Activated CD4-positive, alpha-beta T cell treated with anti-CD3 and anti-CD28 coated beads, Interleukin-10, Interleukin-2, amounts not matched to agents 100 ng/mL and 50 ng/mL, durations not matched to agents 16 hours and 8 hours (primary cell): Measurements from ENCODE around the gene KRTAP5-1.

Source experiments
- DNase-seq: peaks from one replicate; pipeline ENCODE4 v3.0.0-alpha.2; 2020

Gene KRTAP5-1

GRCh38 chr11:1558775-1559110, 26.3 kb downstream of the KRTAP5-1 start:
- no peak for DNase-seq

GRCh38 chr11:1557904-1558774, 26.9 kb downstream of the KRTAP5-1 start:
- no peak for DNase-seq

- no peak for DNase-seq
Observed at GRCh38 chr11:1557051-1557884, 27.8 kb downstream of the KRTAP5-1 start.

- no peak for DNase-seq
Observed at GRCh38 chr11:1556278-1556902, 28.7 kb downstream of the KRTAP5-1 start.

GRCh38 chr11:1555713-1556153, 29.4 kb downstream of the KRTAP5-1 start:
- DNase-seq, result no peak

- DNase-seq, result no peak
Observed at GRCh38 chr11:1554981-1555712, 29.9 kb downstream of the KRTAP5-1 start.

GRCh38 chr11:1553808-1554594, 31.1 kb downstream of the KRTAP5-1 start:
- DNase-seq, result no peak

- no peak for DNase-seq
Observed at GRCh38 chr11:1549338-1550330, 35.4 kb downstream of the KRTAP5-1 start.

GRCh38 chr11:1548221-1549070, 36.6 kb downstream of the KRTAP5-1 start:
- no peak for DNase-seq

- DNase-seq, result no peak
Observed at GRCh38 chr11:1547467-1548098, 37.5 kb downstream of the KRTAP5-1 start.

GRCh38 chr11:1546536-1547466, 38.3 kb downstream of the KRTAP5-1 start:
- peak; percentile 34 for DNase-seq

GRCh38 chr11:1546077-1546535, 39.0 kb downstream of the KRTAP5-1 start:
- DNase-seq, result no peak

GRCh38 chr11:1545432-1545831, 39.7 kb downstream of the KRTAP5-1 start:
- no peak for DNase-seq

GRCh38 chr11:1544536-1544935, 40.5 kb downstream of the KRTAP5-1 start:
- no peak for DNase-seq

- DNase-seq, result no peak
Observed at GRCh38 chr11:1543606-1544263, 41.3 kb downstream of the KRTAP5-1 start.

GRCh38 chr11:1542267-1542666, 42.8 kb downstream of the KRTAP5-1 start:
- DNase-seq, result no peak

- DNase-seq, result no peak
Observed at GRCh38 chr11:1541474-1542204, 43.4 kb downstream of the KRTAP5-1 start.
